Measurements from ENCODE around the gene ZNF423.

ZNF423 gene

GRCh38 chr16:49454426-49455180 is 401.3 kb downstream of the ZNF423 start:
- DNase-seq (ENCODE audit: low read depth in 1 of 2, low spot score in 1 of 2): no peak

- no peak for DNase-seq (ENCODE audit: low read depth in 1 of 2, low spot score in 1 of 2)
Observed at GRCh38 chr16:49453983-49454382, 401.9 kb downstream of the ZNF423 start.

GRCh38 chr16:49453021-49453420 is 402.9 kb downstream of the ZNF423 start:
- DNase-seq (ENCODE audit: low read depth in 1 of 2, low spot score in 1 of 2): no peak

- no peak for DNase-seq (ENCODE audit: low read depth in 1 of 2, low spot score in 1 of 2)
Observed at GRCh38 chr16:49452578-49452977, 403.3 kb downstream of the ZNF423 start.

- DNase-seq (ENCODE audit: low read depth in 1 of 2, low spot score in 1 of 2): no peak
Observed at GRCh38 chr16:49452108-49452507, 403.8 kb downstream of the ZNF423 start.

GRCh38 chr16:49446805-49447204 is 409.1 kb downstream of the ZNF423 start:
- no peak for DNase-seq (ENCODE audit: low read depth in 1 of 2, low spot score in 1 of 2)

GRCh38 chr16:49443576-49443975 is 412.3 kb downstream of the ZNF423 start:
- DNase-seq (ENCODE audit: low read depth in 1 of 2, low spot score in 1 of 2): no peak

GRCh38 chr16:49442805-49443204 is 413.1 kb downstream of the ZNF423 start:
- no peak for DNase-seq (ENCODE audit: low read depth in 1 of 2, low spot score in 1 of 2)

- peak; percentile 30 to 51 for DNase-seq (ENCODE audit: low read depth in 1 of 2, low spot score in 1 of 2)
Observed at GRCh38 chr16:49441366-49441780, 414.5 kb downstream of the ZNF423 start.

- no peak for DNase-seq (ENCODE audit: low read depth in 1 of 2, low spot score in 1 of 2)
Observed at GRCh38 chr16:49440156-49441065, 415.5 kb downstream of the ZNF423 start.

GRCh38 chr16:49439676-49440075 is 416.2 kb downstream of the ZNF423 start:
- no peak for DNase-seq (ENCODE audit: low read depth in 1 of 2, low spot score in 1 of 2)

GRCh38 chr16:49439050-49439449 is 416.9 kb downstream of the ZNF423 start:
- no peak for DNase-seq (ENCODE audit: low read depth in 1 of 2, low spot score in 1 of 2)

All from activated T-helper 1 cell treated with anti-CD3 and anti-CD28 coated beads, Interleukin-2, amount 50 U/mL, for 16 hours (primary cell).